Neural cell (in vitro differentiated cells): ENCODE data around the gene USP53. TPM values are rescaled to one million over a fixed set of nuclear protein-coding genes. Genes with fewer than 3 reads are reported as not detected.
"Not testable (repeated sequence)": the region's sequence is repeated elsewhere in the genome, so short reads cannot be mapped to it uniquely, and the experiment has no call there.

Source experiments
- H2AFZ ChIP-seq: fragments of 200-600, 300-800 bp; sonication (generic), shearing (Covaris generic); 2 replicates; pipeline ENCODE4 v1.6.0; 2014; ENCODE audit warnings: low read depth, mild to moderate bottlenecking, antibody characterized with exemption, low read length, moderate library complexity
- H3F3A ChIP-seq: fragments of 200-600 bp; shearing (Covaris generic); 2 replicates; pipeline ENCODE4 v1.6.1; 2016; ENCODE audit warnings: mild to moderate bottlenecking, moderate library complexity, mixed read lengths, antibody characterized with exemption, low read length; ENCODE audit not compliant: insufficient read depth, poor library complexity, severe bottlenecking
- H3K27ac ChIP-seq: fragments of 200-600, 300-800 bp; sonication (generic), shearing (Covaris generic); 2 replicates; pipeline ENCODE4 v1.5.1; 2014; ENCODE audit warnings: mild to moderate bottlenecking, low read length, moderate library complexity
- H3K27me3 ChIP-seq: fragments of 300-800, 200-600 bp; sonication (generic), shearing (Covaris generic); 2 replicates; pipeline ENCODE4 v1.6.0; 2014; ENCODE audit warnings: mild to moderate bottlenecking, low read depth, low read length, moderate library complexity; ENCODE audit not compliant: insufficient read depth
- H3K36me3 ChIP-seq: fragments of 300-800, 200-600 bp; sonication (generic), shearing (Covaris generic); 2 replicates; pipeline ENCODE4 v1.5.1; 2014; ENCODE audit warnings: mild to moderate bottlenecking, antibody characterized with exemption, low read length, moderate library complexity; ENCODE audit not compliant: insufficient read depth
- H3K4me2 ChIP-seq: fragments of 300-800, 200-600 bp; sonication (generic), shearing (Covaris generic); 2 replicates; pipeline ENCODE4 v1.6.0; 2014; ENCODE audit warnings: mild to moderate bottlenecking, low read length
- H3K4me3 ChIP-seq: fragments of 300-800, 200-600 bp; sonication (generic), shearing (Covaris generic); 2 replicates; pipeline ENCODE4 v1.5.1; 2014; ENCODE audit warnings: mild to moderate bottlenecking, low read length, moderate library complexity
- H3K79me2 ChIP-seq: fragments of 200-600 bp; shearing (Covaris generic); replicated peaks from 2 replicates; pipeline ENCODE4 v1.6.0; 2014; ENCODE audit warnings: mild to moderate bottlenecking, low read length, moderate library complexity; ENCODE audit not compliant: insufficient read depth
- H3K9ac ChIP-seq: fragments of 300-800, 200-600 bp; sonication (generic), shearing (Covaris generic); 2 replicates; pipeline ENCODE4 v1.6.1; 2016; ENCODE audit warnings: mild to moderate bottlenecking, low read length, mixed read lengths
- H3K9me2 ChIP-seq: fragments of 200-600 bp; shearing (Covaris generic); 2 replicates; pipeline ENCODE4 v1.6.1; 2016; ENCODE audit warnings: mild to moderate bottlenecking, low read length, mixed read lengths; ENCODE audit not compliant: insufficient read depth
- H3K9me3 ChIP-seq: fragments of 200-600, 300-800 bp; sonication (generic), shearing (Covaris generic); 2 replicates; pipeline ENCODE4 v1.6.1; 2016; ENCODE audit warnings: mild to moderate bottlenecking, mixed run types, low read length, moderate library complexity, mixed read lengths
- H4K20me1 ChIP-seq: fragments of 200-600 bp; shearing (Covaris generic); 2 replicates; pipeline ENCODE4 v1.6.1; 2016; ENCODE audit warnings: mild to moderate bottlenecking, mixed run types; ENCODE audit not compliant: insufficient read depth
- polyA plus RNA-seq: library from polyadenylated mRNA; depleted of rRNA; stranded (reverse); fragments of >200 nt; gene quantifications from 2 replicates; pipeline ENCODE4 v1.2.3, GENCODE V29; 2014

The USP53 gene
- polyA plus RNA-seq, 1 donor from 2014 or later, result 5.0 TPM

DNA sequence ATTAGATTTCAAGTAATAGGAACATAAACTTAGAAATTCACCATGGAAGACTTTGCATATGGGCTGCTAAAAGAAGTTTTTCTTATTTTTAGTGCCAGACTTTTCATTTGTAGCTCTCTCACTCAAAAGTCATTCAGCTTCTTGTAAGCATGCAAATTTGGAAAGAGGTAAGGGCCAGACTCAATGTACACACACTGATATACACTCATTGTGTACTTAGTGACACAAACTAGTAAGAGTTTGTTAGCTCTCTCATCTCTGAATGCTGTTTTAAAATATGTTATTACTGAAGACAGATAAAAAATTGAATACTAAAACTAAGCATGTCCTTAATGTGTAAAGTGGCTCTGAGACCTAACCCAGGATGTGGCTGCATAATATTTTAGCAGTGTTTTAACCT is 127.4 kb downstream of the USP53 start:
- not testable (repeated sequence) for H2AFZ ChIP-seq, H4K20me1 ChIP-seq, H3F3A ChIP-seq, H3K4me2 ChIP-seq, H3K9me3 ChIP-seq, H3K27ac ChIP-seq, H3K27me3 ChIP-seq, H3K4me3 ChIP-seq, H3K79me2 ChIP-seq, H3K9me2 ChIP-seq, H3K9ac ChIP-seq, H3K36me3 ChIP-seq

GRCh38 chr4:119343293-119343692 is 130.8 kb downstream of the USP53 start:
- H4K20me1 ChIP-seq, H3K36me3 ChIP-seq, H3K27me3 ChIP-seq, H3K4me2 ChIP-seq, H3K9ac ChIP-seq, H2AFZ ChIP-seq, H3K27ac ChIP-seq, H3K9me3 ChIP-seq, H3F3A ChIP-seq, H3K9me2 ChIP-seq, H3K79me2 ChIP-seq, H3K4me3 ChIP-seq: not testable (repeated sequence)

Other genes starting within 250 kb of the USP53 start
- not detected in 2 replicates for gene MYOZ2, start 76.9 kb upstream of the USP53 start, polyA plus RNA-seq
- gene FABP2, start 109.4 kb downstream of the USP53 start, polyA plus RNA-seq, result not detected in 2 replicates